Endothelial cell of umbilical vein (primary cell): ENCODE data around the gene CCNH. TPM values are rescaled to one million over a fixed set of nuclear protein-coding genes. Genes with fewer than 3 reads are reported as not detected.

ENCODE experiments used
- BruUV-seq: library from RNA; stranded (reverse); fragments of 400-500 nt; replicated peaks from 2 replicates; lab custom pipeline; 2021; lab: Mats Ljungman, UMichigan
- CTCF ChIA-PET: fragments of 300-600, 350-600 bp; sonication (Branson Sonifier 250); formaldehyde crosslinking; loops from one replicate; lab custom pipeline; 2021; ENCODE audit warnings: antibody characterized with exemption, inconsistent platforms; lab: Charles Lee
- POLR2A ChIA-PET: fragments of 300-600, 350-600 bp; sonication (Branson Sonifier 250); formaldehyde crosslinking; loops from one replicate; lab custom pipeline; 2021; ENCODE audit warnings: antibody characterized with exemption, inconsistent platforms; lab: Charles Lee
- DNase-seq: peaks from one replicate; pipeline ENCODE4 v3.0.0-alpha.2; 2011; ENCODE audit warnings: low read depth, low spot score
- FAIRE-seq: peaks from 2 replicates; lab custom pipeline; 2011; peaks lifted over from hg19 to GRCh38; lab: Jason Lieb, UNC
- H2AFZ ChIP-seq: 2 replicates; pipeline ENCODE4 v1.6.0; 2012; ENCODE audit warnings: low read depth, low read length, control low read depth, inconsistent platforms
- H3K27ac ChIP-seq: 2 replicates; pipeline ENCODE4 v1.5.1; 2011; ENCODE audit warnings: low read depth, mild to moderate bottlenecking, control low read depth, low read length, moderate library complexity; ENCODE audit not compliant: insufficient read depth
- H3K27me3 ChIP-seq, 2 experiments: 2 replicates each; pipeline versions ENCODE4 v1.6.0 to v1.6.1; 2011; ENCODE audit warnings: low read length in 2 of 2, mixed read lengths in 1 of 2; ENCODE audit not compliant: control insufficient read depth in 2 of 2, insufficient read depth in 2 of 2
- H3K36me3 ChIP-seq, 2 experiments: 2 replicates in 1 of 2; 3 replicates in 1 of 2; pipeline ENCODE4 v1.5.1; 2011; ENCODE audit warnings: low read length in 2 of 2, mild to moderate bottlenecking in 1 of 2, moderate library complexity in 1 of 2; ENCODE audit not compliant: control insufficient read depth in 2 of 2, insufficient read depth in 2 of 2; ENCODE audit errors: extremely low read depth in 1 of 2
- H3K4me1 ChIP-seq: 3 replicates; pipeline ENCODE4 v1.5.1; 2011; ENCODE audit warnings: mild to moderate bottlenecking, low read length; ENCODE audit not compliant: control insufficient read depth, insufficient read depth; ENCODE audit errors: extremely low read depth
- H3K4me2 ChIP-seq: 2 replicates; pipeline ENCODE4 v1.6.1; 2011; ENCODE audit warnings: low read length, control low read depth, mixed read lengths; ENCODE audit not compliant: insufficient read depth
- H3K4me3 ChIP-seq, 3 experiments: fragments of 200-600 bp in 1 of 3; sonication (generic), shearing (Covaris generic) in 1 of 3; replicated peaks in 1 of 3; 2 replicates each; pipeline ENCODE4 v1.5.1; 2011 to 2016; ENCODE audit warnings: control low read depth in 3 of 3, low read length in 3 of 3, mild to moderate bottlenecking in 2 of 3, inconsistent platforms in 1 of 3, low read depth in 1 of 3, moderate library complexity in 1 of 3; ENCODE audit not compliant: insufficient read depth in 1 of 3
- H3K79me2 ChIP-seq: 2 replicates; pipeline ENCODE4 v1.6.0; 2012; ENCODE audit warnings: low read length, inconsistent platforms; ENCODE audit not compliant: control insufficient read depth, insufficient read depth
- H3K9ac ChIP-seq: replicated peaks from 2 replicates; pipeline ENCODE3; 2011; ENCODE audit warnings: low read length, control low read depth; ENCODE audit not compliant: insufficient read depth; ENCODE audit errors: extremely low read depth
- H3K9me1 ChIP-seq: replicated peaks from 3 replicates; pipeline ENCODE4 v1.6.0; 2011; ENCODE audit warnings: mild to moderate bottlenecking, low read length; ENCODE audit not compliant: control insufficient read depth, insufficient read depth; ENCODE audit errors: extremely low read depth
- H3K9me3 ChIP-seq: replicated peaks from 2 replicates; pipeline ENCODE4 v1.5.1; 2012; ENCODE audit warnings: low read length, inconsistent platforms; ENCODE audit not compliant: control insufficient read depth, insufficient read depth
- H4K20me1 ChIP-seq: replicated peaks from 2 replicates; pipeline ENCODE3; 2011; ENCODE audit warnings: mild to moderate bottlenecking, low read length; ENCODE audit not compliant: control insufficient read depth, insufficient read depth; ENCODE audit errors: extremely low read depth
- EZH2 ChIP-seq: IDR thresholded peaks from 2 replicates; pipeline ENCODE4 v1.6.1; 2012; ENCODE audit warnings: borderline replicate concordance, low read depth, mild to moderate bottlenecking, moderate library complexity, low read length, inconsistent platforms; ENCODE audit not compliant: severe bottlenecking
- FOS ChIP-seq: IDR thresholded peaks from 2 replicates; pipeline ENCODE4 v1.6.1; 2011; ENCODE audit warnings: mild to moderate bottlenecking, low read length, moderate library complexity, borderline replicate concordance; ENCODE audit not compliant: insufficient read depth
- GATA2 ChIP-seq: IDR thresholded peaks from 2 replicates; pipeline ENCODE4 v1.7.0; 2011; ENCODE audit warnings: low read depth, mild to moderate bottlenecking, moderate library complexity, mixed read lengths, low read length; ENCODE audit not compliant: insufficient read length, insufficient read depth
- JUN ChIP-seq: IDR thresholded peaks from 2 replicates; pipeline ENCODE4 v1.6.1; 2011; ENCODE audit warnings: borderline replicate concordance, low read depth; ENCODE audit not compliant: insufficient read length, insufficient read depth
- MYC ChIP-seq: IDR thresholded peaks from one replicate; pipeline ENCODE4 v1.6.1; 2011; ENCODE audit warnings: mild to moderate bottlenecking, low read depth, low read length
- POLR2A ChIP-seq: IDR thresholded peaks from 2 replicates; pipeline ENCODE4 v1.6.1; 2012; ENCODE audit warnings: low read depth, mild to moderate bottlenecking, control low read depth, low read length
- POLR2AphosphoS5 ChIP-seq: IDR thresholded peaks from 2 replicates; pipeline ENCODE4 v1.6.1; 2012; ENCODE audit warnings: low read depth, mild to moderate bottlenecking, control low read depth, low read length, moderate library complexity; ENCODE audit not compliant: insufficient read depth
- dilution Hi-C: fragments of 300-500 bp; cut with MboI; formaldehyde crosslinking; loops from one replicate; pipeline ENCODE4 v1.15.0; 2019; ENCODE audit warnings: low sequenced_read_pairs; ENCODE audit not compliant: extremely low pct_ligation_motif_present
- intact Hi-C: fragments of 100-400 bp; cut with micrococcal nuclease; formaldehyde crosslinking; loops from one replicate; pipeline ENCODE4 v1.10.0; 2022
- polyA plus RNA-seq, 4 experiments: library from polyadenylated mRNA; depleted of rRNA in 3 of 4; stranded (reverse) in 3 of 4; unstranded in 1 of 4; fragments of >200 nt; gene quantifications; 2 replicates each; pipeline versions ENCODE4 v1.2.1 to v1.2.3, GENCODE V29; 2011 to 2012; ENCODE audit warnings: missing spikeins in 1 of 4
- total RNA-seq: library from RNA; stranded (reverse); gene quantifications from 2 replicates; pipeline ENCODE4 v1.2.3, GENCODE V29; 2021
- TF ChIP-seq, protein P1 (sequence below), 2 donors: IDR thresholded peaks; 1 replicate in 1 of 2; 2 replicates in 1 of 2; pipeline ENCODE4 v1.5.1; 2011; ENCODE audit warnings: low read length in 2 of 2, mild to moderate bottlenecking in 2 of 2, moderate library complexity in 2 of 2, control low read depth in 1 of 2, inconsistent platforms in 1 of 2, low read depth in 1 of 2; ENCODE audit not compliant: insufficient read depth in 1 of 2; ENCODE audit errors: extremely low read depth in 1 of 2
- TF ChIP-seq, protein P2 (sequence below): IDR thresholded peaks from 2 replicates; pipeline ENCODE4 v1.6.1; 2011; ENCODE audit not compliant: insufficient read depth, insufficient read length

The CCNH gene
- total and polyA plus RNA-seq, 2 donors (not counting 3 experiments of a cell fraction or from before 2014, with no cell fraction given) = 47.9 to 50.6 TPM

DNA sequence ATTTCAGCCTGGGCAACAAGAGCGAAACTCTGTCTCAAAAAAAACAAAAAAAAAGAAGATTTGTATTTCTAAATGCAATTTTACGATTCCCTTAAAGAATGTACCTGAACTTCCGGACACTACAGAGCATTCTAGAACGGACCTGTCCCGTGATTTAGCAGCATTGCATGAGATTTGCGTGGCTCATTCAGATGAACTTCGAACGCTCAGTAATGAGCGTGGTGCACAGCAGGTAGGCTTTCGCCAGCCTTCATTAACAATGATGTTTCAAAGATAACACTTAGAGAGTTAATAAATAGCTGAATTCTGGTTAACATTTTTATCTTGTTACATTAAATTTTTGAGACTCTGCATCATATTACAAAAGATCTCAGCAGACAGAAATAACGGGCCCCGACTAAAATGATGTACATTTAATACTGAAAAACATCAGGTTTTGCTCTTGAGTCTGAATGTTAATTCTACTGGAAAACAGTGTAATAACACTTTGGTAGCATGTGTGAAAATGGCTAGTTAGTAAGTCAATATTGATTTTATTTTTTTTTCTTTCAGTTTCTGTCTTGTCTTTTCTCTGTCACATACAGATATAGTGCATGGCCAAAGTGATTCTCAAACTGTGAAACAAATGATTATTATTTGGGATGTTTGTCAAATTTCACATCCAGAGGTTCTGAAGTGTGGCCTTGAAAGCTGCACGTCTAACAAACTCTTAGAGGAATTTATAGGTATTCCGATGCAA lies 23.3 kb downstream of the CCNH start:
- Histone ChIP-seq H3K27ac (no peak overlapping the region), H3K4me1 (peaks cover 19% of the 10 kb centered on the region), H4K20me1 (no peaks in the 10 kb centered on the region), H3K9me3 (no peaks in the 10 kb centered on the region), H3K36me3 (peaks cover 9 to 37% of the 10 kb centered on the region in 2 experiments), H3K79me2 (no peaks in the 10 kb centered on the region), H3K4me2 (no peak overlapping the region), H3K9ac (no peak overlapping the region), H3K4me3 (no peak overlapping the region), H2AFZ (no peak overlapping the region), H3K9me1 (no peaks in the 10 kb centered on the region), H3K27me3 (no peaks in the 10 kb centered on the region)
- dilution Hi-C loops = no loop called here
- POLR2A ChIA-PET = interaction anchor here (0.8 kb wide), 1 partner anchor 388 kb away, joined by 3 read pairs; no protein-coding TSS in a partner anchor
- BruUV-seq = no TSS peak
- CTCF ChIA-PET = no interaction called here
- FAIRE-seq = no peak
- TF ChIP-seq POLR2A (no peak), POLR2AphosphoS5 (no peak), FOS (no peak), GATA2 (no peak), EZH2 (no peak), JUN (no peak), MYC (no peak)
- TF ChIP-seq, protein P1, sequence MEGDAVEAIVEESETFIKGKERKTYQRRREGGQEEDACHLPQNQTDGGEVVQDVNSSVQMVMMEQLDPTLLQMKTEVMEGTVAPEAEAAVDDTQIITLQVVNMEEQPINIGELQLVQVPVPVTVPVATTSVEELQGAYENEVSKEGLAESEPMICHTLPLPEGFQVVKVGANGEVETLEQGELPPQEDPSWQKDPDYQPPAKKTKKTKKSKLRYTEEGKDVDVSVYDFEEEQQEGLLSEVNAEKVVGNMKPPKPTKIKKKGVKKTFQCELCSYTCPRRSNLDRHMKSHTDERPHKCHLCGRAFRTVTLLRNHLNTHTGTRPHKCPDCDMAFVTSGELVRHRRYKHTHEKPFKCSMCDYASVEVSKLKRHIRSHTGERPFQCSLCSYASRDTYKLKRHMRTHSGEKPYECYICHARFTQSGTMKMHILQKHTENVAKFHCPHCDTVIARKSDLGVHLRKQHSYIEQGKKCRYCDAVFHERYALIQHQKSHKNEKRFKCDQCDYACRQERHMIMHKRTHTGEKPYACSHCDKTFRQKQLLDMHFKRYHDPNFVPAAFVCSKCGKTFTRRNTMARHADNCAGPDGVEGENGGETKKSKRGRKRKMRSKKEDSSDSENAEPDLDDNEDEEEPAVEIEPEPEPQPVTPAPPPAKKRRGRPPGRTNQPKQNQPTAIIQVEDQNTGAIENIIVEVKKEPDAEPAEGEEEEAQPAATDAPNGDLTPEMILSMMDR (IDR thresholded peaks at IDR 0.05; ENCODE audit: extremely low read depth in 1 of 2, insufficient read depth in 1 of 2, low read depth in 1 of 2, low read length in 2 of 2) = no peak
- TF ChIP-seq, protein P2, sequence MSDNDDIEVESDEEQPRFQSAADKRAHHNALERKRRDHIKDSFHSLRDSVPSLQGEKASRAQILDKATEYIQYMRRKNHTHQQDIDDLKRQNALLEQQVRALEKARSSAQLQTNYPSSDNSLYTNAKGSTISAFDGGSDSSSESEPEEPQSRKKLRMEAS = no peak
- no peak for DNase-seq
- intact Hi-C loops = loop anchor here (5.0 kb wide), 1 partner anchor 237 kb away; no protein-coding TSS in a partner anchor
